H9 (cell line): Measurements from ENCODE around the gene KRTAP5-1. TPM values are rescaled to one million over a fixed set of nuclear protein-coding genes. Genes with fewer than 3 reads are reported as not detected.

Experiments used
- DNase-seq: peaks from one replicate; pipeline ENCODE4 v3.0.0-alpha.2; 2017
- H2AFZ ChIP-seq: one replicate; pipeline ENCODE4 v1.6.1; 2013; ENCODE audit warnings: mild to moderate bottlenecking, low read length, control low read depth, moderate library complexity
- H2AK5ac ChIP-seq: 2 replicates; pipeline ENCODE4 v1.6.1; 2013; ENCODE audit warnings: low read length, control low read depth, mixed read lengths; ENCODE audit not compliant: insufficient read length
- H2BK120ac ChIP-seq: one replicate; pipeline ENCODE4 v1.6.1; 2013; ENCODE audit warnings: low read depth, mild to moderate bottlenecking, low read length, control low read depth, inconsistent platforms; ENCODE audit not compliant: poor library complexity, severe bottlenecking
- H2BK12ac ChIP-seq: 2 replicates; pipeline ENCODE4 v1.6.1; 2013; ENCODE audit warnings: low read length, control low read depth, mixed read lengths, low read depth; ENCODE audit not compliant: insufficient read length
- H2BK15ac ChIP-seq: 2 replicates; pipeline ENCODE4 v1.6.1; 2013; ENCODE audit warnings: low read depth, low read length, control low read depth
- H2BK20ac ChIP-seq: one replicate; pipeline ENCODE4 v1.6.1; 2013; ENCODE audit warnings: low read depth, mild to moderate bottlenecking, low read length, control low read depth, inconsistent platforms; ENCODE audit not compliant: poor library complexity, severe bottlenecking
- H2BK5ac ChIP-seq: 2 replicates; pipeline ENCODE4 v1.6.1; 2013; ENCODE audit warnings: low read length, control low read depth, mixed read lengths; ENCODE audit not compliant: insufficient read length
- H3K14ac ChIP-seq: 2 replicates; pipeline ENCODE4 v1.6.1; 2013; ENCODE audit warnings: low read length, control low read depth; ENCODE audit not compliant: insufficient read depth
- H3K18ac ChIP-seq: 2 replicates; pipeline ENCODE4 v1.6.1; 2013; ENCODE audit warnings: low read depth, mild to moderate bottlenecking, mixed read lengths, low read length, control low read depth; ENCODE audit not compliant: insufficient read length
- H3K23ac ChIP-seq: 2 replicates; pipeline ENCODE4 v1.6.1; 2013; ENCODE audit warnings: low read length, control low read depth, mixed read lengths, low read depth; ENCODE audit not compliant: insufficient read length
- H3K23me2 ChIP-seq: 2 replicates; pipeline ENCODE4 v1.6.1; 2013; ENCODE audit warnings: low read depth, mild to moderate bottlenecking, mixed read lengths, low read length, control low read depth; ENCODE audit not compliant: insufficient read length, poor library complexity, severe bottlenecking
- H3K27ac ChIP-seq: 2 replicates; pipeline ENCODE4 v1.5.1; 2013; ENCODE audit warnings: low read length, control low read depth, mixed read lengths, low read depth; ENCODE audit not compliant: insufficient read length
- H3K27me3 ChIP-seq: 2 replicates; pipeline ENCODE4 v1.6.1; 2013; ENCODE audit warnings: low read length, control low read depth, inconsistent platforms; ENCODE audit not compliant: insufficient read depth
- H3K4ac ChIP-seq: 2 replicates; pipeline ENCODE4 v1.6.1; 2013; ENCODE audit warnings: low read depth, mild to moderate bottlenecking, control low read depth, inconsistent platforms, low read length, moderate library complexity
- H3K4me1 ChIP-seq: 2 replicates; pipeline ENCODE4 v1.6.1; 2013; ENCODE audit warnings: low read length, control low read depth, inconsistent platforms; ENCODE audit not compliant: insufficient read depth
- H3K4me2 ChIP-seq: 2 replicates; pipeline ENCODE4 v1.6.1; 2013; ENCODE audit warnings: low read length, control low read depth, mixed read lengths; ENCODE audit not compliant: insufficient read length, insufficient read depth
- H3K56ac ChIP-seq: 2 replicates; pipeline ENCODE4 v1.6.1; 2013; ENCODE audit warnings: low read depth, mild to moderate bottlenecking, mixed read lengths, low read length, control low read depth; ENCODE audit not compliant: insufficient read length
- H3K79me1 ChIP-seq: 2 replicates; pipeline ENCODE4 v1.6.1; 2013; ENCODE audit warnings: low read depth, mild to moderate bottlenecking, moderate library complexity, low read length, control low read depth, inconsistent platforms; ENCODE audit not compliant: insufficient read depth, poor library complexity, severe bottlenecking
- H3K79me2 ChIP-seq: 2 replicates; pipeline ENCODE4 v1.6.1; 2013; ENCODE audit warnings: low read length, control low read depth, inconsistent platforms; ENCODE audit not compliant: insufficient read depth
- H3K9ac ChIP-seq: 2 replicates; pipeline ENCODE4 v1.6.1; 2013; ENCODE audit warnings: low read length, control low read depth, mixed read lengths; ENCODE audit not compliant: insufficient read length; ENCODE audit errors: extremely low read depth
- H3K9me3 ChIP-seq: one replicate; pipeline ENCODE4 v1.6.1; 2013; ENCODE audit warnings: low read depth, low read length, inconsistent platforms; ENCODE audit not compliant: control insufficient read depth
- H3T11ph ChIP-seq: one replicate; pipeline ENCODE4 v1.6.1; 2013; ENCODE audit warnings: mild to moderate bottlenecking, low read length, control low read depth, inconsistent platforms
- H4K20me1 ChIP-seq: one replicate; pipeline ENCODE4 v1.6.1; 2013; ENCODE audit not compliant: control insufficient read depth, insufficient read length, insufficient read depth
- H4K5ac ChIP-seq: 2 replicates; pipeline ENCODE4 v1.6.1; 2013; ENCODE audit warnings: low read depth, mild to moderate bottlenecking, mixed read lengths, low read length, control low read depth; ENCODE audit not compliant: insufficient read length
- H4K8ac ChIP-seq: replicated peaks from 2 replicates; pipeline ENCODE4 v1.6.1; 2013; ENCODE audit warnings: low read length, control low read depth, mixed read lengths, low read depth; ENCODE audit not compliant: insufficient read length
- H4K91ac ChIP-seq: 2 replicates; pipeline ENCODE4 v1.6.1; 2013; ENCODE audit warnings: low read depth, mild to moderate bottlenecking, moderate library complexity, mixed read lengths, low read length, control low read depth; ENCODE audit not compliant: insufficient read length
- H3K27ac Mint-ChIP-seq, 3 experiments: 2 replicates in 2 of 3; 3 replicates in 1 of 3; pipeline ENCODE4 v1.8.0; 2020 to 2021; ENCODE audit warnings: mixed read lengths in 3 of 3, mild to moderate bottlenecking in 1 of 3, moderate library complexity in 1 of 3
- H3K27me3 Mint-ChIP-seq: 2 replicates; pipeline ENCODE4 v1.8.0; 2021; ENCODE audit warnings: low read depth, mild to moderate bottlenecking, moderate library complexity, mixed read lengths
- H3K36me3 Mint-ChIP-seq, 3 experiments: 2 replicates in 2 of 3; 3 replicates in 1 of 3; pipeline ENCODE4 v1.8.0; 2020 to 2021; ENCODE audit warnings: low read depth in 3 of 3, mixed read lengths in 3 of 3; ENCODE audit not compliant: insufficient read depth in 1 of 3
- H3K4me1 Mint-ChIP-seq, 2 experiments: 2 replicates each; pipeline ENCODE4 v1.8.0; 2020; ENCODE audit warnings: mixed read lengths in 2 of 2
- H3K4me3 Mint-ChIP-seq, 2 experiments: 2 replicates in 1 of 2; 3 replicates in 1 of 2; pipeline ENCODE4 v1.8.0; 2020 to 2021; ENCODE audit warnings: mild to moderate bottlenecking in 2 of 2, mixed read lengths in 2 of 2, moderate library complexity in 1 of 2
- H3K9me3 Mint-ChIP-seq, 2 experiments: 2 replicates in 1 of 2; 3 replicates in 1 of 2; pipeline ENCODE4 v1.8.0; 2020; ENCODE audit warnings: mild to moderate bottlenecking in 2 of 2, mixed read lengths in 2 of 2, moderate library complexity in 1 of 2
- WGBS: extraction: QIAGEN DNeasy Blood & Tissue Kit; methylation state at CpG from one replicate; pipeline ENCODE4 v1.1.7; 2013; ENCODE audit warnings: missing lambda C conversion rate, low lambda C conversion rate, mixed read lengths; ENCODE audit not compliant: insufficient read length; ENCODE audit errors: extremely low coverage; 5-methylcytosine and 5-hydroxymethylcytosine counted together
- total RNA-seq: library from RNA; stranded (reverse); gene quantifications from 2 replicates; pipeline ENCODE4 v1.2.1, GENCODE V29; 2021
- TF ChIP-seq, protein P1 (sequence below): fragments of 200-600 bp; sonication (generic); conservative IDR thresholded peaks from 3 replicates; pipeline ENCODE4 v1.8.0; 2021; ENCODE audit warnings: antibody characterized with exemption, mild to moderate bottlenecking

Gene KRTAP5-1
- total RNA-seq, 1 experiment from 2014 or later, result not detected

GRCh38 chr11:1564535-1565172, 20.4 kb downstream of the KRTAP5-1 start:
- Histone ChIP-seq H2BK12ac (no peak overlapping the region), H3K79me1 (no peaks in the 10 kb centered on the region), H3K14ac (no peak overlapping the region), H2BK15ac (no peak overlapping the region), H3K4ac (no peak overlapping the region), H3K56ac (no peak overlapping the region), H3K27ac (no peak overlapping the region), H3K9me3 (no peaks in the 10 kb centered on the region), H3K18ac (no peak overlapping the region), H2AK5ac (no peak overlapping the region), H2BK20ac (no peak overlapping the region), H3T11ph (no peak overlapping the region), H4K20me1 (no peaks in the 10 kb centered on the region), H2AFZ (no peak overlapping the region), H2BK5ac (no peak overlapping the region), H3K23me2 (no peaks in the 10 kb centered on the region), H4K5ac (no peak overlapping the region), H3K27me3 (no peaks in the 10 kb centered on the region; the same call in 1 of the 2 replicates), H3K9ac (no peak overlapping the region), H4K91ac (no peak overlapping the region), H3K79me2 (no peaks in the 10 kb centered on the region), H4K8ac (no peak overlapping the region), H2BK120ac (no peak overlapping the region), H3K4me1 (no peaks in the 10 kb centered on the region; the same call in 1 of the 2 replicates), H3K23ac (no peak overlapping the region), H3K4me2 (no peak overlapping the region)
- Mint-ChIP-seq H3K36me3 (no peaks in the 10 kb centered on the region), H3K4me3 (no peak overlapping the region), H3K4me1 (peaks cover 23 to 41% of the 10 kb centered on the region in 2 experiments), H3K9me3 (no peaks in the 10 kb centered on the region), H3K27me3 (peaks cover 31% of the 10 kb centered on the region), H3K27ac (no peak overlapping the region)
- TF ChIP-seq, protein P1, sequence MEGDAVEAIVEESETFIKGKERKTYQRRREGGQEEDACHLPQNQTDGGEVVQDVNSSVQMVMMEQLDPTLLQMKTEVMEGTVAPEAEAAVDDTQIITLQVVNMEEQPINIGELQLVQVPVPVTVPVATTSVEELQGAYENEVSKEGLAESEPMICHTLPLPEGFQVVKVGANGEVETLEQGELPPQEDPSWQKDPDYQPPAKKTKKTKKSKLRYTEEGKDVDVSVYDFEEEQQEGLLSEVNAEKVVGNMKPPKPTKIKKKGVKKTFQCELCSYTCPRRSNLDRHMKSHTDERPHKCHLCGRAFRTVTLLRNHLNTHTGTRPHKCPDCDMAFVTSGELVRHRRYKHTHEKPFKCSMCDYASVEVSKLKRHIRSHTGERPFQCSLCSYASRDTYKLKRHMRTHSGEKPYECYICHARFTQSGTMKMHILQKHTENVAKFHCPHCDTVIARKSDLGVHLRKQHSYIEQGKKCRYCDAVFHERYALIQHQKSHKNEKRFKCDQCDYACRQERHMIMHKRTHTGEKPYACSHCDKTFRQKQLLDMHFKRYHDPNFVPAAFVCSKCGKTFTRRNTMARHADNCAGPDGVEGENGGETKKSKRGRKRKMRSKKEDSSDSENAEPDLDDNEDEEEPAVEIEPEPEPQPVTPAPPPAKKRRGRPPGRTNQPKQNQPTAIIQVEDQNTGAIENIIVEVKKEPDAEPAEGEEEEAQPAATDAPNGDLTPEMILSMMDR, result no peak
- peak; percentile 90 for DNase-seq
- no CpG with 5 or more reads among the region's 16 CpGs for WGBS
